SU-DHL-6 (cell line): Measurements from ENCODE around the gene ZMYND10.
A peak's percentile ranks its signal among the peaks of the same experiment; 100 is the strongest.

Experiments
- H2AFZ ChIP-seq: fragments of 200-600 bp; sonication (generic); 2 replicates; pipeline ENCODE4 v1.6.1; 2014; ENCODE audit warnings: low read depth, mild to moderate bottlenecking, moderate library complexity, mixed read lengths, antibody characterized with exemption, low read length; ENCODE audit not compliant: severe bottlenecking
- H3F3A ChIP-seq: fragments of 200-600 bp; shearing (Covaris generic); 2 replicates; pipeline ENCODE4 v1.6.0; 2016; ENCODE audit warnings: antibody characterized with exemption, mild to moderate bottlenecking; ENCODE audit not compliant: insufficient read depth
- H3K27ac ChIP-seq: fragments of 200-600 bp; sonication (generic); 2 replicates; pipeline ENCODE4 v1.5.1; 2016; ENCODE audit warnings: low read depth, mild to moderate bottlenecking, low read length, moderate library complexity, mixed read lengths
- H3K27me3 ChIP-seq: fragments of 200-600 bp; sonication (generic), shearing (Covaris generic); 2 replicates; pipeline ENCODE4 v1.6.0; 2014; ENCODE audit warnings: mild to moderate bottlenecking, low read length
- H3K36me3 ChIP-seq: fragments of 200-600 bp; sonication (generic); 2 replicates; pipeline ENCODE4 v1.6.1; 2014; ENCODE audit warnings: mild to moderate bottlenecking, low read length, mixed read lengths
- H3K4me2 ChIP-seq: fragments of 300-600, 200-600 bp; shearing (Covaris generic), sonication (generic); 2 replicates; pipeline ENCODE4 v1.6.0; 2014; ENCODE audit warnings: low read length, low read depth, mild to moderate bottlenecking; ENCODE audit not compliant: poor library complexity, severe bottlenecking
- H3K4me3 ChIP-seq: fragments of 200-600 bp; sonication (generic); 2 replicates; pipeline ENCODE4 v1.5.1; 2014; ENCODE audit warnings: antibody characterized with exemption, low read length, mild to moderate bottlenecking, mixed read lengths; ENCODE audit not compliant: insufficient read depth, poor library complexity, severe bottlenecking
- H3K79me2 ChIP-seq: fragments of 200-600 bp; sonication (generic); 2 replicates; pipeline ENCODE4 v1.6.1; 2014; ENCODE audit warnings: mild to moderate bottlenecking, low read length, moderate library complexity; ENCODE audit not compliant: insufficient read depth
- H3K9ac ChIP-seq: fragments of 200-600 bp; sonication (generic); 2 replicates; pipeline ENCODE4 v1.7.0; 2014; ENCODE audit warnings: mild to moderate bottlenecking, low read length
- H3K9me2 ChIP-seq: fragments of 200-600 bp; sonication (generic); replicated peaks from 2 replicates; pipeline ENCODE4 v1.6.1; 2014; ENCODE audit warnings: low read length; ENCODE audit not compliant: insufficient read depth
- H3K9me3 ChIP-seq: fragments of 200-600 bp; sonication (generic); 2 replicates; pipeline ENCODE4 v1.6.1; 2014; ENCODE audit warnings: low read length, mixed read lengths; ENCODE audit not compliant: insufficient read depth
- H4K20me1 ChIP-seq: fragments of 200-600 bp; sonication (generic); 2 replicates; pipeline ENCODE4 v1.6.1; 2014; ENCODE audit warnings: low read depth, mild to moderate bottlenecking, antibody characterized with exemption, low read length, moderate library complexity, mixed read lengths
- EZH2phosphoT487 ChIP-seq: fragments of 200-600 bp; sonication (generic), shearing (Covaris generic); conservative IDR thresholded peaks from 2 replicates; pipeline ENCODE4 v1.6.1; 2018; ENCODE audit warnings: mild to moderate bottlenecking, antibody characterized with exemption, low read length, moderate library complexity, mixed read lengths
- TF ChIP-seq, protein P1 (sequence below): fragments of 200-600 bp; sonication (generic); IDR thresholded peaks from one replicate; pipeline ENCODE4 v1.5.1; 2017; ENCODE audit warnings: antibody characterized with exemption, mild to moderate bottlenecking, low read length, moderate library complexity; ENCODE audit not compliant: insufficient read depth, poor library complexity, severe bottlenecking

The ZMYND10 gene

DNA sequence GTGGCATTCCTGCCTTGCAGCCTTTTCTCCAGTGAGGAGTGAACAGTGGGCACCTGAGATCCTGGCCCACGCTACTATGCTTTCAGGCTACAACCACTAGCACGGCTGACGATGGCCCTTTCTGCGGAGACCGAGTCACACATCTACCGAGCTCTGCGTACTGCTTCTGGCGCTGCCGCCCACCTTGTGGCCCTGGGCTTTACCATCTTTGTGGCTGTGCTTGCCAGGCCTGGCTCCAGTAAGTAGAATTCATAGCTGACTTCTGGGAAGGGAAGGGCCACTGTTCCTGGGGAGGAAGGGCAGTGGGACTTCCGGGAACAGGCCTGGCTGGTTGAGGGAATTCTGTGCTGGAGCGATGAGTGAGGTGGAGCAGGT lies 5.8 kb upstream of the ZMYND10 start:
- no peak overlapping the region for H3K27ac ChIP-seq
- no peak overlapping the region for H2AFZ ChIP-seq
- H3K9me3 ChIP-seq, result no peaks in the 10 kb centered on the region
- TF ChIP-seq EZH2phosphoT487, result no peak
- TF ChIP-seq, protein P1, sequence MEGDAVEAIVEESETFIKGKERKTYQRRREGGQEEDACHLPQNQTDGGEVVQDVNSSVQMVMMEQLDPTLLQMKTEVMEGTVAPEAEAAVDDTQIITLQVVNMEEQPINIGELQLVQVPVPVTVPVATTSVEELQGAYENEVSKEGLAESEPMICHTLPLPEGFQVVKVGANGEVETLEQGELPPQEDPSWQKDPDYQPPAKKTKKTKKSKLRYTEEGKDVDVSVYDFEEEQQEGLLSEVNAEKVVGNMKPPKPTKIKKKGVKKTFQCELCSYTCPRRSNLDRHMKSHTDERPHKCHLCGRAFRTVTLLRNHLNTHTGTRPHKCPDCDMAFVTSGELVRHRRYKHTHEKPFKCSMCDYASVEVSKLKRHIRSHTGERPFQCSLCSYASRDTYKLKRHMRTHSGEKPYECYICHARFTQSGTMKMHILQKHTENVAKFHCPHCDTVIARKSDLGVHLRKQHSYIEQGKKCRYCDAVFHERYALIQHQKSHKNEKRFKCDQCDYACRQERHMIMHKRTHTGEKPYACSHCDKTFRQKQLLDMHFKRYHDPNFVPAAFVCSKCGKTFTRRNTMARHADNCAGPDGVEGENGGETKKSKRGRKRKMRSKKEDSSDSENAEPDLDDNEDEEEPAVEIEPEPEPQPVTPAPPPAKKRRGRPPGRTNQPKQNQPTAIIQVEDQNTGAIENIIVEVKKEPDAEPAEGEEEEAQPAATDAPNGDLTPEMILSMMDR, result no peak
- no peaks in the 10 kb centered on the region for H3K36me3 ChIP-seq
- peaks cover 16% of the 10 kb centered on the region for H3K79me2 ChIP-seq
- H3K4me3 ChIP-seq, result peak overlapping the region; percentile 75
- H3K4me2 ChIP-seq, result peak overlapping the region; percentile 95
- peak overlapping the region; percentile 81 for H3K9ac ChIP-seq
- H3K27me3 ChIP-seq, result no peaks in the 10 kb centered on the region
- H3K9me2 ChIP-seq, result no peaks in the 10 kb centered on the region
- H4K20me1 ChIP-seq, result no peaks in the 10 kb centered on the region
- H3F3A ChIP-seq, result no peaks in the 10 kb centered on the region; the same call in 1 of the 2 replicates

DNA sequence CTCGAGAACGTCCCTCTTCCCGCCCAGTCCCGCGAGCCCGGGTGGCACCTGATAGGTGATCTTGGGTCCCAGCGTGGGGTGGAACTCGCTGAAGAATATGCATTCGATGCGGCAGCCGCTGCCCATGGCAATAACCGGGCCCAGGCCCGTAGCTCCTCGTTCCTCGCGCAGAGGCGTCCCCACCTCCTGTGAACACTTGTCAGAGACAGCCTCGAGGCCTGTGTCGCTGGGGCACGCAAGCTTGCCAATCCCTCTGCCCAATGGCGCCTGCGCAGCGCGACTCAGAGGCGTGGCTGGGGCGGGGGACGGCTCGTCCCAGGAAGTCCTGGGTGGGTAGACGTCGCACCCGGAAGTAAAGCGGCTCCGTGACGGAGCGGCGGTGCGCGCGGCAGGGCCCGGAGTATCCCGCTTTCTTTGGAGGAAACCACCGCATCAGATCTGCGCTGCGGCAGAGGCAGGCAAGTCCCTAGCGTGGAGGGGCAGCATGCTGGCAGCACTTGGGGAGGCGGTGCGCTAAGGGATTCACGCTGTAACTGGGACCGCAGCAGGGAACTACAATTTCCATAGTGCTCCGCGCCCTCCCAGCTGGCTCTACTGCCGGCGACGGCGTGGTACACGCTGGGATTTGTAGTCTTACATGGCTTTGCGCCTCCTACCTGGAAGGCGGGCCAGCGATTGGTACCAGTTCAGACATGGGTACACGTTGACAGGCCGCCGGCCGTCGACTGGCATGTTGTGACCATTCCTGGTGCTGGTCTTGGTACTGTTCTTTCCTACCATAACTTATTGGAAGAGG lies 5.2 kb upstream of the ZMYND10 start, which contains the start of the genes CYB561D2 and NPRL2:
Gene CYB561D2, plus strand, starts transcription at position 336 of the 796 bp plus-strand sequence. CDS start 572 bp downstream, outside the sequence.
Gene NPRL2, minus strand, starts transcription at position 249 of the 796 bp plus-strand sequence. Its CDS starts 123 bp downstream, at position 126.
- H3K9me3 ChIP-seq, result no peaks in the 10 kb centered on the region
- H3K79me2 ChIP-seq, result peaks cover 16% of the 10 kb centered on the region
- no peaks in the 10 kb centered on the region for H4K20me1 ChIP-seq
- H3K27me3 ChIP-seq, result no peaks in the 10 kb centered on the region
- H3K9me2 ChIP-seq, result no peaks in the 10 kb centered on the region
- H3K4me3 ChIP-seq, result peak within 1 kb of the TSS; percentile 75
- peak within 1 kb of the TSS; percentile 81 for H3K27ac ChIP-seq
- peak within 1 kb of the TSS; percentile 95 for H3K4me2 ChIP-seq
- peak within 1 kb of the TSS; percentile 81 for H3K9ac ChIP-seq
- no peaks in the 10 kb centered on the region; the same call in 1 of the 2 replicates for H3F3A ChIP-seq
- no peaks in the 10 kb centered on the region for H3K36me3 ChIP-seq
- peak within 1 kb of the TSS; percentile 40 for H2AFZ ChIP-seq
- TF ChIP-seq, protein P1, result no peak
- no peak for TF ChIP-seq EZH2phosphoT487

DNA sequence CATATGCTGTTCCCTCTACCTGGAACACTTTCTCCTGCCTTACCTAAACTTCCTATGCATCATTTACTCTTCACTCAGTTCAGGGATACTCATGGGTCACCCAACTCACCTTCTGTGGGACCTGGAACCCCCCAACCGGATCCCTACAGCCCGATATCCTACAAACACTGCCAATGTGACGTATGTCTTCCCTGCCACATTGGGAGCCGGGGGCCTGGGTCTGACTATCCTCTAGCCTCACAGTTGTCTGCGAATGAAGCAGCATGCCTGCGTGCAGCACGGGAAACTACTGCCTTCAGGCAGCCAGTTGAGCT lies 4.6 kb upstream of the ZMYND10 start:
- Histone ChIP-seq H3K36me3 (no peaks in the 10 kb centered on the region), H2AFZ (peak overlapping the region; percentile 40), H3K27ac (peak overlapping the region; percentile 81; the same call in 1 of the 2 replicates)

More for the DNA sequence above, 4.6 kb upstream of the ZMYND10 start:
- Histone ChIP-seq H4K20me1 (no peaks in the 10 kb centered on the region), H3K4me2 (peak overlapping the region; percentile 95), H3F3A (no peaks in the 10 kb centered on the region; the same call in 1 of the 2 replicates), H3K27me3 (no peaks in the 10 kb centered on the region), H3K79me2 (peaks cover 16% of the 10 kb centered on the region), H3K9ac (peak overlapping the region; percentile 81), H3K9me2 (no peaks in the 10 kb centered on the region), H3K4me3 (peak overlapping the region; percentile 75), H3K9me3 (no peaks in the 10 kb centered on the region)
- TF ChIP-seq, protein P1, result no peak
- TF ChIP-seq EZH2phosphoT487, result no peak
